Tibial nerve (tissue), 3 donors: ENCODE measurements around the gene ITK.

Experiments used
- CTCF ChIP-seq, 5 experiments: fragments of 200-600 bp in 3 of 5; fragments of 450-650 bp in 2 of 5; sonication (generic) in 3 of 5; IDR thresholded peaks; one replicate each; pipeline ENCODE4 v1.5.1; 2016 to 2019; ENCODE audit warnings: antibody characterized with exemption in 5 of 5, mild to moderate bottlenecking in 3 of 5, moderate library complexity in 2 of 5
- POLR2A ChIP-seq, 2 donors: fragments of 450-650 bp; IDR thresholded peaks; one replicate each; pipeline ENCODE4 v1.6.1; 2017; ENCODE audit warnings: antibody characterized with exemption in 2 of 2, mild to moderate bottlenecking in 2 of 2, moderate library complexity in 2 of 2

GRCh38 chr5:157258450-157258849 lies 77.8 kb downstream of the ITK start:
- no peak for TF ChIP-seq CTCF (IDR thresholded peaks at IDR 0.05)
- TF ChIP-seq POLR2A (IDR thresholded peaks at IDR 0.05) = no peak
